ENCODE data around the gene SCARB1.

SCARB1 gene

DNA sequence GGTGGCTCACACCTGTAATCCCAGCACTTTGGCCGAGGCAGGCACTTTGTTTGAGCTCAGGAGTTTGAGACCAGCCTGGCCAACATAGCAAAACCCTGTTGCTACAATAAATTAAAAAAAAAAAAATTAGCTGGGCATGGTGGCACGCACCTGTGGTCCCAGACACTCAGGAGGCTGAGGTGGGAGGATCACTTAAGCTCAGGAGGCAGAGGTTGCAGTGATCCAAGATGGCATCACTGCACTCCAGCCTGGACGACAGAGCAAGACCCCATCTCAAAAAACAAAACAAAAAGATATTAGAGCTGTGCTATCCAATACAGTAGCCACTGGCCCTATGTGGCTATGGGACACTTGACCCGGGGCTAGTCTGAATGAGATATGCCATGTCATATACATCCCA lies 6.9 kb upstream of the SCARB1 start:
- H3K4me3 Mint-ChIP-seq = no peak overlapping the region
- H3K36me3 Mint-ChIP-seq (ENCODE audit: low read depth) = no peaks in the 10 kb centered on the region
- no peak overlapping the region for H3K27ac Mint-ChIP-seq
- no peaks in the 10 kb centered on the region for H3K9me3 Mint-ChIP-seq
- H3K27me3 Mint-ChIP-seq (ENCODE audit: low read depth, poor library complexity) = peaks cover 20% of the 10 kb centered on the region
- peaks cover 40% of the 10 kb centered on the region for H3K4me1 Mint-ChIP-seq
- no peak for DNase-seq
- TF ChIP-seq, protein P1, sequence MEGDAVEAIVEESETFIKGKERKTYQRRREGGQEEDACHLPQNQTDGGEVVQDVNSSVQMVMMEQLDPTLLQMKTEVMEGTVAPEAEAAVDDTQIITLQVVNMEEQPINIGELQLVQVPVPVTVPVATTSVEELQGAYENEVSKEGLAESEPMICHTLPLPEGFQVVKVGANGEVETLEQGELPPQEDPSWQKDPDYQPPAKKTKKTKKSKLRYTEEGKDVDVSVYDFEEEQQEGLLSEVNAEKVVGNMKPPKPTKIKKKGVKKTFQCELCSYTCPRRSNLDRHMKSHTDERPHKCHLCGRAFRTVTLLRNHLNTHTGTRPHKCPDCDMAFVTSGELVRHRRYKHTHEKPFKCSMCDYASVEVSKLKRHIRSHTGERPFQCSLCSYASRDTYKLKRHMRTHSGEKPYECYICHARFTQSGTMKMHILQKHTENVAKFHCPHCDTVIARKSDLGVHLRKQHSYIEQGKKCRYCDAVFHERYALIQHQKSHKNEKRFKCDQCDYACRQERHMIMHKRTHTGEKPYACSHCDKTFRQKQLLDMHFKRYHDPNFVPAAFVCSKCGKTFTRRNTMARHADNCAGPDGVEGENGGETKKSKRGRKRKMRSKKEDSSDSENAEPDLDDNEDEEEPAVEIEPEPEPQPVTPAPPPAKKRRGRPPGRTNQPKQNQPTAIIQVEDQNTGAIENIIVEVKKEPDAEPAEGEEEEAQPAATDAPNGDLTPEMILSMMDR (IDR thresholded peaks at IDR 0.05) = no peak

- TF ChIP-seq, protein P1 (IDR thresholded peaks at IDR 0.05) = no peak
- no peak for DNase-seq
- Mint-ChIP-seq H3K36me3 (ENCODE audit: low read depth) (no peaks in the 10 kb centered on the region), H3K27me3 (ENCODE audit: low read depth, poor library complexity) (peaks cover 21% of the 10 kb centered on the region), H3K27ac (no peak overlapping the region), H3K4me3 (no peak overlapping the region), H3K9me3 (peaks cover 4% of the 10 kb centered on the region), H3K4me1 (peaks cover 33% of the 10 kb centered on the region)
Observed at GRCh38 chr12:124869059-124869665, 5.5 kb upstream of the SCARB1 start.

- TF ChIP-seq, protein P1 (IDR thresholded peaks at IDR 0.05) = no peak
- no peak overlapping the region for H3K27ac Mint-ChIP-seq
- DNase-seq = no peak
- H3K4me1 Mint-ChIP-seq = peaks cover 35% of the 10 kb centered on the region
- peaks cover 7% of the 10 kb centered on the region for H3K9me3 Mint-ChIP-seq
- H3K27me3 Mint-ChIP-seq (ENCODE audit: low read depth, poor library complexity) = peaks cover 24% of the 10 kb centered on the region
- no peaks in the 10 kb centered on the region for H3K36me3 Mint-ChIP-seq (ENCODE audit: low read depth)
- no peak overlapping the region for H3K4me3 Mint-ChIP-seq
Observed at GRCh38 chr12:124868252-124869058, 4.8 kb upstream of the SCARB1 start.

GRCh38 chr12:124867401-124867930 lies 3.8 kb upstream of the SCARB1 start:
- H3K9me3 Mint-ChIP-seq = peaks cover 7% of the 10 kb centered on the region
- DNase-seq = no peak
- H3K27me3 Mint-ChIP-seq (ENCODE audit: low read depth, poor library complexity) = peaks cover 30% of the 10 kb centered on the region
- no peak overlapping the region for H3K4me3 Mint-ChIP-seq
- no peak overlapping the region for H3K27ac Mint-ChIP-seq
- TF ChIP-seq, protein P1 (IDR thresholded peaks at IDR 0.05) = no peak
- H3K36me3 Mint-ChIP-seq (ENCODE audit: low read depth) = no peaks in the 10 kb centered on the region
- peaks cover 40% of the 10 kb centered on the region for H3K4me1 Mint-ChIP-seq

- Mint-ChIP-seq H3K27me3 (ENCODE audit: low read depth, poor library complexity) (peaks cover 33% of the 10 kb centered on the region), H3K4me3 (no peak overlapping the region), H3K27ac (no peak overlapping the region), H3K36me3 (ENCODE audit: low read depth) (no peaks in the 10 kb centered on the region), H3K4me1 (peaks cover 41% of the 10 kb centered on the region), H3K9me3 (peaks cover 7% of the 10 kb centered on the region)
- DNase-seq = no peak
- TF ChIP-seq, protein P1 (IDR thresholded peaks at IDR 0.05) = no peak
Observed at GRCh38 chr12:124866883-124867400, 3.3 kb upstream of the SCARB1 start.
